Endothelial cell (in vitro differentiated cells): ENCODE data around the gene ZYX. TPM values are rescaled to one million over a fixed set of nuclear protein-coding genes. Genes with fewer than 3 reads are reported as not detected.
"Not testable (repeated sequence)": the region's sequence is repeated elsewhere in the genome, so short reads cannot be mapped to it uniquely, and the experiment has no call there.

Experiments used
- DNase-seq: peaks from one replicate; pipeline ENCODE4 v3.0.0; 2021; ENCODE audit warnings: low spot score
- H3K27ac Mint-ChIP-seq: one replicate; pipeline ENCODE4 v1.8.0; 2021; ENCODE audit warnings: mixed read lengths, inconsistent platforms; ENCODE audit not compliant: unreplicated experiment
- H3K27me3 Mint-ChIP-seq: one replicate; pipeline ENCODE4 v1.8.0; 2021; ENCODE audit warnings: mild to moderate bottlenecking, moderate library complexity, mixed read lengths, inconsistent platforms; ENCODE audit not compliant: unreplicated experiment
- H3K36me3 Mint-ChIP-seq: one replicate; pipeline ENCODE4 v1.8.0; 2021; ENCODE audit warnings: mild to moderate bottlenecking, low read depth, mixed read lengths, inconsistent platforms; ENCODE audit not compliant: unreplicated experiment
- H3K4me1 Mint-ChIP-seq: one replicate; pipeline ENCODE4 v1.8.0; 2021; ENCODE audit warnings: mild to moderate bottlenecking, mixed read lengths, inconsistent platforms; ENCODE audit not compliant: unreplicated experiment
- H3K4me3 Mint-ChIP-seq: one replicate; pipeline ENCODE4 v1.8.0; 2021; ENCODE audit warnings: mild to moderate bottlenecking, mixed read lengths, inconsistent platforms; ENCODE audit not compliant: unreplicated experiment
- H3K9me3 Mint-ChIP-seq: one replicate; pipeline ENCODE4 v1.8.0; 2021; ENCODE audit warnings: mixed read lengths, inconsistent platforms; ENCODE audit not compliant: unreplicated experiment
- total RNA-seq: library from RNA; stranded (reverse); fragmentation: NEBNext Ultra II Directional; extraction: Animal tissue kit (Norgen Biotek cat#: 25700); gene quantifications from one replicate; pipeline ENCODE4 v1.2.1, GENCODE V29; 2021; ENCODE audit not compliant: unreplicated experiment
- TF ChIP-seq, protein P1 (sequence below): fragments of 200-600 bp; sonication (generic); IDR thresholded peaks from one replicate; pipeline ENCODE4 v1.5.0; 2021; ENCODE audit warnings: antibody characterized with exemption; ENCODE audit not compliant: unreplicated experiment

The ZYX gene
- total RNA-seq, 1 donor from 2014 or later = 237 TPM

DNA sequence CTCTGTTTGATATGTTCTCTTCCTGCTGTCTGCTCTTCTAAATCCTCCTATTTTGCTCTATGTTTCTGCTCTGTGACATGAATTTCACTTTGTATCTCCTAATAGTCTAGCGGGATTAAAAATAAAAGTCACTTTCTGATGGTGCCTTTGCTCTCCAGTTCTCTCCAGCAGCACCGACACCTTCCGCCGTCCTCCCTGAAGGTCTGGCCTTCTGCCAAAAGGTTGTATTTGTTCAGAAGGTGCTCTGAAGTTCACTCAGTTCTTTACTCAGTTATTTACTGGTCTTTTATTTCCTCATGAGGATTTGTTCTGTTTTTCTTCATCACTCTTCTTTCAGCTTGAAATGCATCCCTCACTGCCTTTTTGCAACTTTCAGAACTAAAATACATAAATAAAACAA is 38.7 kb downstream of the ZYX start:
- DNase-seq = no peak
- Mint-ChIP-seq H3K27ac (no peak overlapping the region), H3K27me3 (peaks cover 1% of the 10 kb centered on the region), H3K36me3 (peaks cover 8% of the 10 kb centered on the region), H3K4me1 (peaks cover 4% of the 10 kb centered on the region), H3K9me3 (no peaks in the 10 kb centered on the region), H3K4me3 (no peak overlapping the region)
- TF ChIP-seq, protein P1, sequence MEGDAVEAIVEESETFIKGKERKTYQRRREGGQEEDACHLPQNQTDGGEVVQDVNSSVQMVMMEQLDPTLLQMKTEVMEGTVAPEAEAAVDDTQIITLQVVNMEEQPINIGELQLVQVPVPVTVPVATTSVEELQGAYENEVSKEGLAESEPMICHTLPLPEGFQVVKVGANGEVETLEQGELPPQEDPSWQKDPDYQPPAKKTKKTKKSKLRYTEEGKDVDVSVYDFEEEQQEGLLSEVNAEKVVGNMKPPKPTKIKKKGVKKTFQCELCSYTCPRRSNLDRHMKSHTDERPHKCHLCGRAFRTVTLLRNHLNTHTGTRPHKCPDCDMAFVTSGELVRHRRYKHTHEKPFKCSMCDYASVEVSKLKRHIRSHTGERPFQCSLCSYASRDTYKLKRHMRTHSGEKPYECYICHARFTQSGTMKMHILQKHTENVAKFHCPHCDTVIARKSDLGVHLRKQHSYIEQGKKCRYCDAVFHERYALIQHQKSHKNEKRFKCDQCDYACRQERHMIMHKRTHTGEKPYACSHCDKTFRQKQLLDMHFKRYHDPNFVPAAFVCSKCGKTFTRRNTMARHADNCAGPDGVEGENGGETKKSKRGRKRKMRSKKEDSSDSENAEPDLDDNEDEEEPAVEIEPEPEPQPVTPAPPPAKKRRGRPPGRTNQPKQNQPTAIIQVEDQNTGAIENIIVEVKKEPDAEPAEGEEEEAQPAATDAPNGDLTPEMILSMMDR = no peak

- H3K9me3 Mint-ChIP-seq, H3K27ac Mint-ChIP-seq, H3K4me3 Mint-ChIP-seq, H3K4me1 Mint-ChIP-seq, H3K27me3 Mint-ChIP-seq, DNase-seq, H3K36me3 Mint-ChIP-seq: not testable (repeated sequence)
Observed at GRCh38 chr7:143420624-143421023, 39.5 kb downstream of the ZYX start.

- Mint-ChIP-seq H3K36me3 (peaks cover 8% of the 10 kb centered on the region), H3K9me3 (no peaks in the 10 kb centered on the region), H3K4me3 (no peak overlapping the region), H3K27ac (no peak overlapping the region), H3K27me3 (peaks cover 1% of the 10 kb centered on the region), H3K4me1 (peaks cover 4% of the 10 kb centered on the region)
- DNase-seq = no peak
- TF ChIP-seq, protein P1 = no peak
Observed at GRCh38 chr7:143422033-143422432, 40.9 kb downstream of the ZYX start.

DNA sequence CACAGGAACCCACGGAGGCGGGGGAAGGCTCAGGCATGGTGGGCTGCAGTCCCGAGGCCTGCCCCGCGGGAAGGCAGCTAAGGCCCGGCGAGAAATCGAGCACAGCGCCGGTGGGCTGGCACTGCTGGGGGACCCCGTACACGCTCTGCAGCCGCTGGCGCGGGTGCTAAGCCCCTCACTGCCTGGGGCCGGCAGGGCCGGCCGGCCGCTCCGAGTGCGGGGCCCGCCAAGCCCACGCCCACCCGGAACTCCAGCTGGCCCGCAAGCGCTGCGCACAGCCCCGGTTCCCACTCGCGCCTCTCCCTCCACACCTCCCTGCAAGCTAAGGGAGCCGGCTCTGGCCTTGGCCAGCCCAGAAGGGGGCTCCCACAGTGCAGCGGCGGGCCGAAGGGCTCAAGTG is 43.3 kb downstream of the ZYX start:
- H3K4me1 Mint-ChIP-seq, H3K36me3 Mint-ChIP-seq, H3K9me3 Mint-ChIP-seq, H3K4me3 Mint-ChIP-seq, H3K27me3 Mint-ChIP-seq, H3K27ac Mint-ChIP-seq, DNase-seq: not testable (repeated sequence)

- Mint-ChIP-seq H3K27me3 (no peaks in the 10 kb centered on the region), H3K4me3 (no peak overlapping the region), H3K27ac (no peak overlapping the region), H3K9me3 (no peaks in the 10 kb centered on the region), H3K36me3 (peaks cover 8% of the 10 kb centered on the region), H3K4me1 (no peaks in the 10 kb centered on the region)
- DNase-seq = no peak
- TF ChIP-seq, protein P1 = no peak
Observed at GRCh38 chr7:143426479-143427142, 45.5 kb downstream of the ZYX start.

GRCh38 chr7:143429770-143430698 is 48.9 kb downstream of the ZYX start:
- no peaks in the 10 kb centered on the region for H3K4me1 Mint-ChIP-seq
- H3K36me3 Mint-ChIP-seq = no peaks in the 10 kb centered on the region
- no peak overlapping the region for H3K4me3 Mint-ChIP-seq
- H3K27ac Mint-ChIP-seq = no peak overlapping the region
- TF ChIP-seq, protein P1 = no peak
- no peaks in the 10 kb centered on the region for H3K9me3 Mint-ChIP-seq
- no peaks in the 10 kb centered on the region for H3K27me3 Mint-ChIP-seq
- DNase-seq = no peak
